Esophagus squamous epithelium (tissue), 4 donors: ENCODE data around the gene MRPS33.
"Not testable (repeated sequence)": the region's sequence is repeated elsewhere in the genome, so short reads cannot be mapped to it uniquely, and the experiment has no call there.

Experiments used
- CTCF ChIP-seq, 6 experiments: fragments of 450-650 bp in 4 of 6; fragments of 200-600 bp in 2 of 6; sonication (generic) in 2 of 6; IDR thresholded peaks; one replicate each; pipeline ENCODE4 v1.5.1; 2016 to 2019; ENCODE audit warnings: antibody characterized with exemption in 6 of 6, mild to moderate bottlenecking in 4 of 6, moderate library complexity in 4 of 6
- POLR2A ChIP-seq, 4 donors: fragments of 450-650 bp; IDR thresholded peaks; one replicate each; pipeline ENCODE4 v1.6.1; 2017; ENCODE audit warnings: antibody characterized with exemption in 4 of 4, mild to moderate bottlenecking in 4 of 4, moderate library complexity in 3 of 4

- not testable (repeated sequence) for TF ChIP-seq POLR2A, CTCF (IDR thresholded peaks at IDR 0.05)
Measured at GRCh38 chr7:140956997-140957396, 57.8 kb downstream of the MRPS33 start.
